ENCODE measurements around the gene GLRX.
"Not testable (repeated sequence)": the region's sequence is repeated elsewhere in the genome, so short reads cannot be mapped to it uniquely, and the experiment has no call there.

GLRX gene

GRCh38 chr5:95826949-95827891 lies 4.7 kb upstream of the GLRX start:
- FAIRE-seq: no peak

- FAIRE-seq: no peak
These were observed 3.0 kb upstream of the GLRX start for GRCh38 chr5:95825495-95825894.

- FAIRE-seq: no peak
These were observed 2.2 kb upstream of the GLRX start for GRCh38 chr5:95824747-95825146.

DNA sequence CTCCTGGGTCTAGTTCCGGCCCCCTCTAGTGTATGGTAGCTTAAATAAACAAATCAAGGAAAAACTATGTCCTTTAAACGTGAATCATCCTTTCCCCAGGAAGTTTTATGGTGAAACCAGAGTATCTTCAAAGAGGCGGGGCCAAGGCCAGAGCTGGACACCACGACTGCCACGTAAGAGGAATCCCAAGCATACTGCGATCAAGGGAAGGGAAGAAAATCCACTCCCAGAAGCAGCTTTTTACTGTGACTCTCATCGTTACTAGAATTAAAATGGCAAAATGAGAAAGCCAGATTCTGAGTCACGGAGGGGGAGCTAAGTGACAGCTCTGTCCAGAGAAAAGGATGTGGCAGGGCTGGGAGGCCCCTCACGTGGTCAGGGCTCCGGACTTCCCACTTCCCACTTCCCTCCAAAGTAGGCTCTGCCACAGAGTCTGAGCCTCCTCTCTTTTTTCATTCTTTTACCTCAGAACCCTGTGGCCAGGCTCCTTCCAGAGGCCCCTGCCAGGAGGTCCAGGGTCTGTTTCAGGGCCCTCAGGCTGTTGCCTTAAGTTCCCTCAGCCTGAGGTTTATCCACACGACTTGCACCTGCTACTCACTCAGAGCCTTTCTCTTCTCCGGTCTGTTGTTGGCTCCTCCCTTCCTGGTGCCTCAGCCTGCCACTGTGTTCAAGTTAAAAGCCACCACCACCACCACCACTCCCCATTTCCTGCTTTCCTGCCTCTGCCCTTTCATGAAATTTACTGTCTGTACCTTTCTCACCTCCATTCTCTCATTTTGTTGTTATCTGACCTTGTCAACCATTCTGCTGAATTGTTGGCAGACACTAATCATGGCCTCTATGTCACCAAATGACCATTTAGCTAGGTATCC lies 1.4 kb upstream of the GLRX start:
- no peak for FAIRE-seq

- FAIRE-seq: no peak
These were observed 752 bp upstream of the GLRX start for GRCh38 chr5:95823218-95823737.

DNA sequence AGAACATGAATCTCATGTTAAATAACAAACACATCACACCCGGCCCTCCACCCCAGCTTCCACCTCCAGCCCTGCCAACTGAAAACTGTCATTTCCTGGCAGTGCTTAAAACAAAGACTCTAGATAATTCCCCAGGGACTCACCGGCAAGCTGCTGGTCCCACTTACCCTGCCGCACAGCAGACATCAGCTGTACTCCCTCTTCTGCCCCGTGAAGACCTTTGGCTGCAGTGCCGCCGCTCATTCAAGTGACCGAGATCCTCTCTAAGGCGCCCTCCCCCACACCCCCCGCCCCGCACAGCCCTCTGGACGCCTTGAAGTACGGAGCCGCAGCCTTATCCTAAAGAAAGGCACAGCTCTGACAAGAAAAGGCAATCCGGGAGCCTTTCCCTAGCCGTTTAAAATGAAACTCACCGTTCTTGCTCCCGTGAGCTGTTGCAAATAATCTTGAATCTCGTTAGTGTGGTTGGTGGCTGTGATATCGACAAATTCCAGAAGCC lies 434 bp downstream of the GLRX start:
- FAIRE-seq: no peak

- FAIRE-seq: no peak
These were observed 1.2 kb downstream of the GLRX start for GRCh38 chr5:95821110-95822021.

DNA sequence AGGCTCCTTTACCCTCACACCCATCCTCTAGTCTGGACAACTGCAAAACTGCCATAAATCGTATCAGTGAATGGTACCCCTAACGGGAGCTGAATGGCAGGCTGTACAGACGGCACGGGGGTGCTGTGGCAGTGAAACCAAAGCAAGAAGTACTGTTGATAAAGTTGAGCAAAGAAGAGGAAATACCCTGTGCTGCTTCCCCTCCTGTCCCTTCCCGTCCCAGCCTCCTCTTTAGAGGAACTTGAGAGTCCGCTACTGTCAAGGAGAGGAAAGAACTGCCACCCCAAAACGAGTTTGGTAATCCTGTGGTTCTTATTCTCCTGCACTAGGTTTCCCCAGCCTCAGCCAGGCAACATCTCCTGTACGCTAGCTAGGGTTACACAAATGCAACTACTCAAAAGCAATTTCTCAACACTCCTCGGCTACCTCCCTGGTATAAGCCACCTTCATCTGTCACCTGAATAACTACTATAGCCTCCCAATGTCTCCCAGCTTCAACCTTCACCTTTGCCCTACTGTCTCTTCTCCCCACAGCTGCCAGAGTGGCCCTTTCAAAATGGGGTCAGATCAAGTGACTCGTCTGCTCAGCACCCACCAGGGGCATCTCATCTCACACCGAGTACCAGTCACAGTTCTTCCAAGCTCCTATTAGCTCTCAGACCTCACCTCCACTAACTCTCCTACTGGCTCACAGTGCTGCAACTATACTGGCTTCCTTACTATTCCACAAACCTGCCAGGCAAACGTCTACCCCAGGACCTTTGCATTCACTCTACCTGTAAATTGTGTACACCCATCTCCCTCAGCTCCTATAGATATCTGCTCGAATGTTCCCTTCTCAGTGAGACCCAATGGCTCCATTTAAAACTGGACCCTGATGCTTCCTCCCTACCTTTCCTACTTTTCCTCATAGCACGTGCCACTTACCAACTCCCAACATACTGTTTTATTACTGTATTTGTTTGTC lies 4.1 kb downstream of the GLRX start:
- no peak for FAIRE-seq

- FAIRE-seq: no peak
These were observed 5.1 kb downstream of the GLRX start for GRCh38 chr5:95817430-95817829.

DNA sequence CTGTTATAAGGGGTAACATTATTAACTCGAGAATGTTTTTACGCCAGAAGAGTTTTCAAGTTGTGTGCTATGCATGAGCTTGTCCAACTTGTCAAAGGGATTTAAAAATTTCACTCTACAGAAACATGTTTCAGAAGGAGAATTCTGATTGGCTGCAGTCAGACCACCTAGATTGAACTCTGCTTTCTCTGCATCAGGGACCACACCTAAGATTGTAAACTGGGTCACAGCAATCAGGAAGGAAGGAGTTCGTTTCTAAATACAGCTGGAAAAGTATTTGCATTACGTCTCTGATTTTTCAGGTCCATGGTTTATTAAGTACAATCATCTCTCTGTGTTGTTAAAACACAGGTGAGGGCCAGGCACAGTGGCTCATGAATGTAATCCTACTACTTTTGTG lies 5.8 kb downstream of the GLRX start:
- no peak for FAIRE-seq

- FAIRE-seq: no peak
These were observed 6.2 kb downstream of the GLRX start for GRCh38 chr5:95816341-95816740.

- FAIRE-seq: no peak
These were observed 7.3 kb downstream of the GLRX start for GRCh38 chr5:95815155-95815729.

- FAIRE-seq: not testable (repeated sequence)
These were observed 9.5 kb downstream of the GLRX start for GRCh38 chr5:95813035-95813434.

- no peak for FAIRE-seq
These were observed 10.5 kb downstream of the GLRX start for GRCh38 chr5:95812074-95812471.

GRCh38 chr5:95811461-95812073 lies 11.0 kb downstream of the GLRX start:
- FAIRE-seq: not testable (repeated sequence)

DNA sequence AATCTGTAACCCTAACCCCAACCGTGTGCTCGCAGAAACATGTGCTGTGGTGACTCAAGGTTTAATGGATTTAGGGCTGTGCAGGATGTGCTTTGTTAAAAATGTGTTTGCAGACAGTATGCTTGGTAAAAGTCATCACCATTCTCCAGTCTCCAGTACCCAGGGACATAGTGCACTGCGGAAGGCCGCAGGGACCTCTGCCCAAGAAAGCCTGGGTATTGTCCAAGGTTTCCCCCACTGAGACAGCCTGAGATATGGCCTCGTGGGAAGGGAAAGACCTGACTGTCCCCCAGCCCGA lies 11.5 kb downstream of the GLRX start:
- FAIRE-seq: not testable (repeated sequence)

DNA sequence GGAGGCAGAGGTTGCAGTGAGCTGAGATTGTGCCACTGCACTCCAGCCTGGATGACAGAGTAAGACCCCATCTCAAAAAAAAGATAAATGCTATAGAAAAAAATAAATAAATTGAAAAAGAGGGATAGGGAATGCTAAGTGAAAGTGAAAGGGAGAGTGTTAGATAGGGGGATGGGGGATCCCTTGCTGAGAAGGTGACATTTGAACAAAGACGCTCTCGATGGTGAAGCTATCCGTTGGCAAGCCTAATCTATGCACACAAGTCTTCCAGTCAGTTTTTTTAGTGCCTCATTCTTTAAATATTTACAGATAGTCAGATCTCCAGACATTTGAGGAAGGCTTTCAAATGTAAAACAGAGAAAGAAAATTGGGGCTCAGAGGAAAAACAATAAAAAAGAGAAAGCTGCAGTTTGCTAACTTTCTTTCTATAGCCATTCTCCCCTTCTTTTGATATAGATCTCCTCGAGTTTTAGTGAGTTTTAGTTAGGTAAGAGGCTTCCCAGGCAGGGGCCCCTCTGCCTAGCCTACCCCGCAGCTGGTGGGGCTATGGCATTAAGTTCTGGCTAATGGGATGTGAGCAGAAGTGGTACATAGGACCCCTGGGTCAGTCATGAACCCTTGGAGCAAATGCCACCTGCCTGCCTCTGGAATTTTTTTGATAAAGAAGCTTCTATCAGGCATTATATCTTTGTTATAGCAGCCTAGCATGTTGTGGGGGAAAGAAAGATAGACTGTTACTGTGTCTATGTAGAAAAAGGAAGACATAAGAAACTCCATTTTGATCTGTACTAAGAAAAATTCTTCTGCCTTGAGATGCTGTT lies 12.0 kb downstream of the GLRX start:
- FAIRE-seq: no peak

GRCh38 chr5:95809414-95809960 lies 13.0 kb downstream of the GLRX start:
- FAIRE-seq: no peak
